Activated gamma-delta T cell treated with Interleukin-2 at 50 U/mL for 16 hours (primary cell): Measurements from ENCODE around the gene AKR7A2.
"Not testable (repeated sequence)": the region's sequence is repeated elsewhere in the genome, so short reads cannot be mapped to it uniquely, and the experiment has no call there.

Experiments used
- DNase-seq: peaks from one replicate; pipeline ENCODE4 v3.0.0-alpha.2; 2020

The AKR7A2 gene

DNA sequence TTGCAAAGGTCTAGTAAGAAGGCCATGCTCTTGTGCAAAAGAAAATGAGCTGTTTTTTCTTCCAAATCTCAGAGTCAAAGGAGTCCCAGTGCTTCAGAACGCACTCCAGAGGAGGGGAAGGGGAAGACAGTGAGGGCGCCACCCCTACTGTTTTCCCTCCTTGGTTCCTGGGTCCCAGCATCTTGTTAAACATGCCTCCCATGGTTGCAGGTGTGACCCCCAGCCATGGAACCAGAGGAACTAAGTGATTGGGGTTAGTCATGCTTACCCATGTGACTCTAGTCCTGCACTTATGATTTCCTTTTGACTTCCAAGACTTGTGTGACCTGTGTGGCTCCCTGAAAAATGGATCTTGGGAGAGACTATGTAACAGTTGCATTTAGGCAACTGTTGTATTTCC, 17.3 kb downstream of the AKR7A2 start:
- no peak for DNase-seq

DNA sequence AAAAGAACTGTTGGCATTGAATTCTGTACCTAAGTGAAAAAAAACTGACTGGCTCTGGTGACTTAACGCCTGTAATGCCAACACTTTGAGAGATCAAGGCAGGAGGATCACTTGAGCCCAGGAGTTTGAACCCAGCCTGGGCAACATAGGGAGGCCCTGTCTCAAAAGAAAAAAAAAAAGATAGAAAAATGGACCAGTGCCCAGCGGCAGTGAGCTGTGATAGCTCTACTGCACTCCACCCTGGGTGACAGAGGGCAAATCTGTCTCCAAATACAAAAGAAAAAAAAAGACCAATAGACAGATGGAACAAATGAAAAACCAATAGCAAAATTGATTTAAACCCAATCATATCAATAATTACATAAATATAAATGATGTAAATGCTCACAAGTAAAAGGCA, 22.7 kb downstream of the AKR7A2 start:
- DNase-seq: no peak

DNA sequence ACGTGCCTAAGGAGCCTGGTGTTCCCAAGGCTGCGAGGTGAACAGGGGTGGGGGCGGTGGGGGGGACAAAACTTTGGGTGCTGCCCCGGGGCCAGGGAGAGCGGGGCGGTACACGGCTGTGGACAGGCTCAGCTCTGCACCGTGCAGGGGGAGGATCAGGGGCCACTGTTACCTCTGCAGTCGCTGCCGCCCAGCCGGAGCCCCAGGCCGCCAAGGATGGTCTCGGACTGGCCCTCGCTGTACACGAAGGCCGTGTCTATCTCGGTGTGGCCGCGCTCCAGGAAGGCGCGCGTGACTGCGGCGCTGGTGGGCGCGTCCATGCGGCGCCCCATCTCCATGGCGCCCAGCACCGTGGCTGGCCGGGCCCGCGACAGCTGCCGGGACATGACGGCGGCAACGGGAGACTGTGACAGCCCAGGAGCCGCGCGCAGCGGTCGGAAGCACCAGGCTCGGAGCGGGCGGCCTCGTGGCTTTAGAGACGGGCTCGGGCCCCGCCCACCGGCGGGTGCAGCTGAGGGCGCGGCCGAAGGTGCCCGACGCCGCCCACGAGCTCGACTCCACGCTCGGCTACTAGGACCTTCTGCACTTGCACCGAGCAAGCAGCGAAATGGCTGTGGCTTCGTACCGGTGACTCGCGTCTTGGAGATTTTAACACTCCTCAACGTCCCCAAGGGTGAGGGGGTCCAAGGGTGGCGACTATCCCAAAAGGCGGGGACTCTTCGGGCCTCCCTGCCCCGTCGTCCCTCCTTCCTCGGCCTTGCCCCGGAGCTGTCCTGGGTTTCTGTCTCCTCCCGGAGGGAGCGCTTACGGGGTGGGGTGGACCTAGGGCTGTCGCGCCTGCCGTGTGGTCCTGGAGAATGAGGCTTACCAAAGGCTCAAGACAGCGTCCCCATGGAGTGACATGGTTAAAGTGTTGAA, 23.4 kb downstream of the AKR7A2 start, which contains the start of gene AKR7A3:
TSS of gene AKR7A3 (minus strand) at position 447 of the 918 bp plus-strand sequence. CDS start at position 386, 61 bp downstream.
- DNase-seq: peak; percentile 47

DNA sequence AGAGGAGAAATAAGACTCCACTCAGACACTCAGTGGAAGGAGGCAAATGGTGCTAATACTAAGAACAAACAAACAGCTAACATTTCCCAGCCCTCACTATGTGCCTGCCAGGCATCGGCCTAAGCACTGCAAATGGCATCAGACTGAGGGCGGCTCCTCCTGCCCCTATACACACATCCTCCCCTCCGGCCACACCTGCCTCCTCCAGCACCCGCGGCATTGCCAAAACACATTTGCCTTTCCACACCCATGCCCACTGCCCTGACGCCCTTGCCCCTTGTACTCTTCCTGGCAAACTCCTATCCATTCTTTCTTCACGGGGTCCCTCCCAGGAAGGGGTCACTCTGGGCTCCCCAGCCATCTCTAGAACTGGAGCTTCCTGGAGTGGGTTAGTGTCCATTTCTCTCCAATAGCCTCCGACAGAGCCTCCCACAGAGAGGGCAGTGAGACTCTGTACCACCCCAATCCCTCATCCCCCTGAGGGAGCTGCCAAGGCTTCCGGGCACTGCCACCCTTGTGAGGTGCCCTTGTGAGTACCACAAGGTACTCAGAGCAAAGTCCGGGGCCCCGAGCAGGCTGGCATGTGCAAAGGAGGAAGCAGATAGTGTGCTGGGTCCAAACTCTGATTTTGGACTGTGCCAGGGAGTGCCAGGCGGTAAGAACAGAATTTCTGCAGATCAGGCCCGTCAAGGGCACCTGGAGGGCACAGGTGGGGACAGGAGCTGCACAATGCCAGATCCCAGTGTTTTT, 24.3 kb downstream of the AKR7A2 start:
- DNase-seq: no peak

DNA sequence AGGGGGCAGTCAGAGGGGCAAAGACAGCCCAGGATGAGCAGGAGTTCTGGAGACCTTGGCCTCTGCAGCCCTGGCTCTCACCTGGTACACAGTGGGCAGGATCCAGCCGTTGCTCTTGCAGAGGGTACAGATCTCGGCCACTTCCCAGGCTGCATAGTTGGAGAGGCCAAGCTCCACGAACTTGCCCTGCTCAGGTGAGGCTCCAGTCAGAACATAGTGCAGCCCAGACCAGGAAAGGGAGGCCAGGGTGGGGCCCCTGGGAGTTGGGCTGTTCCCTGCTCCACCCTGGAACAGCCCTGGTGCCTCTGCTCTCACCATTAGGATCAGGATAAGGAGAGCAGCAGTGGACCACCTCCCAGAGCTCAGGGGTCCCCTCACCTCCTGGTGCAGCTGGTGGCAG, 26.1 kb downstream of the AKR7A2 start:
- DNase-seq: not testable (repeated sequence)

DNA sequence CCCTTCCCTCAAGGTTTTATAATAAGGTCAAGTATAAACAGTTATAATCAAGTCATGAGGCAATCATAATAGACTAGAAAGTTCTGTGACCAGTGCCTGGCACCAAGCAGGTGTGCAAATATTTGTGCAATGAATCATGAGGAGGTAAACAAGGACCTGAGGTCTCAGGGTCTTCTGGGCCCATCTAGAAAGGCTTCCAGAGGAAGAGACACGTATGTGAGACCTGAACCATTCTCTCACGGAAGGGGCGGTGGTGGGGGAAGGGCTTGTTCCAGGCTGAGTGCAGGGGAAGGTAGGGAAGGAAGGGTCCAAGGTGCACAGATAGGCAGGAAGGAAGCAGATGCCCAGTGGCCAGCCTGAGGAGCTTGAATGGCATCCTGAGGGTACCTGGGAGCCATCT, 26.6 kb downstream of the AKR7A2 start:
- not testable (repeated sequence) for DNase-seq

DNA sequence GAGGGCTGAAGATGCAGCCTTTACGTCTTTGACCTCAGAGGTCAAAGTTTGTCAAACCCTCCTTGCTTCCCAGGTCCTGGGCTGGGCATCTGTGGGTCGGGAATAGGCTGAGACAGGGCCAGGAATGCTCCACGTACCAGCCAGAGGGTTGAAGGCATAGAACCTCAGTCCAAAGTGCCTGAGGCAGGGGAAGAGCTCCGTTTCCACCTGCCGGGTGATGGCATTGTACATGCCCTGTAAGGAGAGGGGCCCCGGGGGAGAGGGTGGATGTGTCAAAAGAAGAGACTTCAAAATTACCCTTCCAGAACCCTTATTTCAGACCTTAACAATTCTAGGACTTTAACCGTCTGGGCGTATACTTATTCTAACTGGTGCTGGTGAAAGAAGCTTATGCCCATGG, 27.1 kb downstream of the AKR7A2 start:
- no peak for DNase-seq

DNA sequence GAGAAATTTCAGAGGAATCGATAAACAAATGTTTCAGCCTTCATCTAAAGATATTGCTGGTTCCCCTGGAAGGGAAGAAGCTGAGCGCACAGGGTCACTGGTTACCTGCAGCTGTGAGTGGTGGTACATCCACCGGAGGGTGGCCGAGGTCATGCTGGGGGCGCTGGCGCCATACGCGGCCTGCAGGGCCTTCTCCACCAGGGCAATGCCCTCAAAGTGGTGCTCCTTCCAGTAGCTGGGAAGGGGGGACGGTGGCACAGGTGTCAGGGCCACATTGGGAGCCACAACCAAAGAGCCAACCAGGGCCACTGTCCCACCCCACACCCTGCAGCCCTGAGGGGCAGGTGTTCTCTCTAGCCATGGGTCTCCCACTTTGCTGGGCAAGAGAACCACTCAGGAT, 28.1 kb downstream of the AKR7A2 start:
- no peak for DNase-seq

DNA sequence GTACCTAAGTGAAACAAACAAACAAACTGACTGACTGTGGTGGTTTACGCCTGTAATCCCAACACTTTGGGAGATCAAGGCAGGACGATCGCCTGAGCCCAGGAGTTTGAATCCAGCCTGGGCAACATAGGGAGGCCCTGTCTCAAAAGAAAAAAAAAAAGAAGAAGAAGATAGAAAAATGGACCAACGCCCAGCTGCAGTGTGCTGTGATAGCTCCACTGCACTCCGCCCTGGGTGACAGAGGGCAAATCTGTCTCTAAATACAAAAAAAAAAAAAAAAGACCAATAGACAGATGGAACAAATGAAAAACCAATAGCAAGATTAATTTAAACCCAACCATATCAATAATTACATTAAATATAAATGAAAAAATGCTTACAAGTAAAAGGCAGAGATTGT, 37.3 kb downstream of the AKR7A2 start:
- DNase-seq: no peak

DNA sequence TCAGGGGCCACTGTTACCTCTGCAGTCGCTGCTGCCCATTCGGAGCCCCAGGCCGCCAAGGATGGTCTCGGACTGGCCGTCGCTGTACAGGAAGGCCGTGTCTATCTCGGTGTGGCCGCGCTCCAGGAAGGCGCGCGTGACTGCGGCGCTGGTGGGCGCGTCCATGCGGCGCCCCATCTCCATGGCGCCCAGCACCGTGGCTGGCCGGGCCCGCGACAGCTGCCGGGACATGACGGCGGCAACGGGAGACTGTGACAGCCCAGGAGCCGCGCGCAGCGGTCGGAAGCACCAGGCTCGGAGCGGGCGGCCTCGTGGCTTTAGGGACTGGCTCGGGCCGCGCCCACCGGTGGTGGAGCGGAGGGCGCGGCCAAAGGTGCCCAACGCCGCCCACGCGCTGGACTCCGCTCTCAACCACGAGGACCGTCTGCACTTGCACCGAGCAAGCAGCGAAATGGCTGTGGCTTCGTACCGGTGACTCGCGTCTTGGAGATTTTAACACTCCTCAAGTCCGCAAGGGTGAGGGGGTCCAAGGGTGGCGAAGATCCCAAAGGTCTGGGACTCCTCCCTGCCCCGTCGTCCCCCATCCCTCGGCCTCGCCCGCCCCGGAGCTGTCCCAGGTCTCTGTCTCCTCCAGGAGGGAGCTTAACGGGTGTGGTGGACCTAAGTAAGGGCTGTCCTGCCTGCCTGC, 38.0 kb downstream of the AKR7A2 start:
- DNase-seq: not testable (repeated sequence)

DNA sequence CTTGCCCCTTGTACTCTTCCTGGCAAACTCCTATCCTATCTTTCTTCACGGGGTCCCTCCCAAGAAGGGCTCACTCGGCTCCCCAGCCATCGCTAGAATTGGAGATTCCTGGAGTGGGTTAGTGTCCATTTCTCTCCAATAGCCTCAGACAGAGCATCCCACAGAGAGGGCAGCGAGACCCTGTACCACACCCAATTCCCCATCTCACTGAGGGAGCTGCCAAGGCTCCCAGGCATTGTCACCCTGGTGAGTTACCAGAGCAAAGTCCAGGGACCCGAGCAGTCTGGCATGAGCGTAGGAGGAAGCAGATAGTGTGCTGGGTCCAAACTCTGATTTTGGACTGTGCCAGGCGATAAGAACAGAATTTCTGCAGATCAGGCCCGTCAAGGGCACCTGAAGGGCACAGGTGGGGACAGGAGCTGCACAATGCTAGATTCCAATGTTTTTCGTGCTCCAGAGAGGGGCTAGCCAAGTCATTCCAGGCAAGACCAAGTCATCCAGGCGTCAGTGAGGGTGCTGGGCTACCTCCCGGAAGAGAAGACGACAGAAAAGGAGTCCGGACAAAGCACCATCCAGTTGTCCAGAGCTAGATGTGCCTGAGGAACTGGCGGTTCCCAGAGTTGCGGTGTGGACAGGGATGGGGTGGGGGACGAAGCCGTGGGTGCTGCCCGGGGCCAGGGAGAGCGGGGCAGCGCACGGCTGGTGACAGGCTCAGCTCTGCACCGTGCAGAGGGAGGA, 38.7 kb downstream of the AKR7A2 start:
- no peak for DNase-seq

DNA sequence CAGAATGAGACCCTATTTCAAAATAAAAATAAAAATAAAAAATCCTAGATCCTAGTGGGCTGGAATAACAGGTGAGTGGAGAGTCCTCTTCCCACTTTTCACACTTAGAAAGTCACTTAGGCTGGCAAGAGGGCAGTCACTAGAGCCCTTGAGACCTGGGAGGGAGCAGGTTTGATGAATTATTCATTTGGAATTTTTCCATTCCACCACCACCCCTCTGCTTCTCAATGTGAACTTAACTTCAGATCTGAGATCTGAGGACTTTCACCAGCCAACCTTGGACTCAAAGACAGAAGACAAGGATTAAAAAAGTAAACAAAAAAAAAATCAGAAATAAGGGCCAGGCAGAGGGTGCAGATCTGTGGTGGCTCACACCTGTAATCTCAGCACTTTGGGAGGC, 39.9 kb downstream of the AKR7A2 start:
- no peak for DNase-seq

DNA sequence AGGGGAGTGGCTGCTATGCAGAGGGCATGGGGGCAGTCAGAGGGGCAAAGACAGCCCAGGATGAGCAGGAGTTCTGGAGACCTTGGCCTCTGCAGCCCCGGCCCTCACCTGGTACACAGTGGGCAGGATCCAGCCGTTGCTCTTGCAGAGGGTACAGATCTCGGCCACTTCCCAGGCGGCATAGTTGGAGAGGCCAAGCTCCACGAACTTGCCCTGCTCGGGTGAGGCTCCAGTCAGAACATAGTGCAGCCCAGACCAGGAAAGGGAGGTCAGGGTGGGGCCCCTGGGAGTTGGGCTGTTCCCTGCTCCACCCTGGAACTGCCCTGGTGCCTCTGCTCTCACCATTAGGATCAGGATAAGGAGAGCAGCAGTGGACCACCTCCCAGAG, 41.6 kb downstream of the AKR7A2 start:
- DNase-seq: not testable (repeated sequence)

DNA sequence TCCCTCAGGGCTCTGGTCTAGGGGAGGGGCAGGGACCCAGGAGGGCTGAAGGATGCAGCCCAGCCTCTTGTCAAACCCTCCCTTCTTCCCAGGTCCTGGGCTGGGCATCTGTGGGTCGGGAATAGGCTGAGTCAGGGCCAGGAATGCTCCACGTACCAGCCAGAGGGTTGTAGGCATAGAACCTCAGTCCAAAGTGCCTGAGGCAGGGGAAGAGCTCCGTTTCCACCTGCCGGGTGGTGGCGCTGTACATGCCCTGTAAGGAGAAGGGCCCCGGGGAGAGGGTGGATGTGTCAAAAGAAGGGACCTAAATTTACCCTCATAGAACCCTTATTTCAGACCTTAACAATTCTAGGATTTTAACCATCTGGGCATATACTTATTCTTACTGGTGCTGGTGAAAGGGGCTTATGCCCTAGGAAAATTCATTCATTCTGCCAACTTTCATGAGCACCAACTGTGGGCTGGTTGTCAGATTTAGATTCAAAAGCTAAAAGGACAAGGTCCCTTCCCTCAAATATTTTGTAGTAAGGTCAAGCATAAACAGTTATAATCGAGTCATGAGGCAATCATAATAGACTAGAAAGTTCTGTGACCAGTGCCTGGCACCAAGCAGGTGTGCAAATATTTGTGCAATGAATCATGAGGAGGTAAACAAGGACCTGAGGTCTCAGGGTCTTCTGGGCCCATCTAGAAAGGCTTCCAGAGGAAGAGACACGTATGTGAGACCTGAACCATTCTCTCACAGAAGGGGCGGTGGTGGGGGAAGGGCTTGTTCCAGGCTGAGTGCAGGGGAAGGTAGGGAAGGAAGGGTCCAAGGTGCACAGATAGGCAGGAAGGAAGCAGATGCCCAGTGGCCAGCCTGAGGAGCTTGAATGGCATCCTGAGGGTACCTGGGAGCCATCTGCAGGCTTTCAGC, 42.3 kb downstream of the AKR7A2 start:
- not testable (repeated sequence) for DNase-seq

DNA sequence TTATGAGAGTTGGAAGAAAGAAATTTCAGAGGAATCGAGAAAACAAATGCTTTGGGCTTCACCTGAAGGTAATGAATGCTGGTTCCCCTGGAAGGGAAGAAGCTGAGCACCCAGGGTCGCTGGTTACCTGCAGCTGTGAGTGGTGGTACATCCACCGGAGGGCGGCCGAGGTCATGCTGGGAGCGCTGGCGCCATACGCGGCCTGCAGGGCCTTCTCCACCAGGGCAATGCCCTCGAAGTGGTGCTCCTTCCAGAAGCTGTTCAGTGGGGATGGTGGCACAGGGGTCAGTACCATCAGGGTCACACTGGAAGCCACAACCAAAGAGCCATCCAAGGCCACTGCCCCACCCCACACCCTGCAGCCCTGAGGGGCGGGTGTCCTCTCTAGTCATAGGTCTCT, 43.5 kb downstream of the AKR7A2 start:
- no peak for DNase-seq

DNA sequence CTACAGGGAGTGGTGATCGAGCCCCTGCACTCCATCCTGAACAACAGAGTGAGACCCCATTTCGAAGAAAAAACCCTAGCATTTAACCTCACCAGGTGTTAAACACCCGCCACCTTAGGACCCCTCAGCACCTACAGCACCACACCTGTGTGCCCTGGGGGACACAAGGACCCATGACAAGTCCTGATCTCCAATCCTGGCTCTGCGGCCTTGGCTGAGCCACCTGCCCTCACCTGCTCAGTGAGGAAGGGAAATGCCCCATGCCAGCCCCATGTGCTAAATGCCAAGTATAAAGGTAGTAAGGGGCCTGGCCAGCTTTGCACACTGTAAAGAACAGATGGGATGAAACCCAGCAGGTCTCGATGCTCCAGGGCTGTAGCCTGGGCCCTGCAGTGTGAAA, 49.2 kb downstream of the AKR7A2 start:
- DNase-seq: no peak

DNA sequence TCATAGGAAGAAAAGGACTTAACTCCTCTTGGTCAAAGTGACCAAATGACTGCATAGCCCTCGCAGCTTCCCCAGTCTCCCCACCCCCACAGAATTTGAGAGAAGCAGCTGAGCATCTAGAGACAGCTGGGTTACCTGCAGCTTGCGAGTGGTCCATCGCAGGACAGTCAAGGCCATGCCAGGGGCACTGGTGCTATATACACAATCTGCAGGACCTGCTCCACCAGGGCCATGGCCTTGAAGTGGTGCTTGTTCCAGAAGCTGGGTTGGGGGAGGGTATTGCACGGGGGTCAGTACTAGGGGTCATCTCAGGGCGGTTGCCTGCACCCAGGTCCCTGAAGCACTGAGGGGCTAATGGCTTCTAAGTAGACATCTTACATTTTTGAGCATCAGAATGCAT, 49.9 kb downstream of the AKR7A2 start:
- no peak for DNase-seq

DNA sequence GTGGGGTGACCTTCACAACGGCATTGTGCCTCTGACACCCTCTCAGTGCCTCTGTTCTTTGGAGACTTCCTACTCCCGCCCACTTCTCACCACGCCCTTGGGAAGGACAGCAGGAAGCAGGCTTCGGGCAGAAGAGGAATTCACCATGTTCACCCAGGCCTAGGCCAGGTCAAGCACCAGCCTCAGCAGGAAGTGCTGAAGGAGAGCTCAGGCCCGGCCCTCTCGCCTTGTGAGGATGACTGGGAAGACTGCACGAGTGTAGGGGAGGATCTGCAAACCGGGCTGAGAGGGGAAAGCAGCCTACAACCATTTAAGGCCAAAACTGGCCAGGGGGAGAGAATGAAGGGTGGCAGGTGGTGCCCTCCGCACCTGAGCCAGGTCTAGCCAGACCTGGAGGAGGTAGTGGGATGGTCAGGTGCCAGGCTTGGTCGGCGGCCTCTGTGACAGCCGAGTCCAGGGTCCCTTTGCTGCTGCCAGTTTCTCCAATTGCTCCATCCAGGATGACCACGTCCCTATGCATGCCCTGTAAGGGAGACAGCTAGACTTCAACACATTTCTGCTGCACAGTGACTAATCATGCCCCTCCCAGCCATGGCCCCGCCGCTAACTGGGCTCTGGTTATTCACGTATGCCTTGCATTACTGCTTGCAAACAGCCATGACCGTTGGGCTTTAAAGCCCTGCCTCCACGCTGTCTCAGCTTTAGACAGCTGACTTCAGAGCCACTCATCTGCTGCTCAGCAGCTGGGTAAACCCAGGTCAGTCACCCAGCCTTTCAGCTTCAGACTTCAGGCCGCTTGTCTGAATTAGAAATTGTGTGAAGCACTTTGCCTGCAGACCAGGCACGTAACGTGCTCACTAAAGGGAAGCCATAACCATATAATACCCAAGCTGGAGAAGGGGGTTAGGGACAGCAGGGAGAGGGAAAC, 51.5 kb downstream of the AKR7A2 start:
- no peak for DNase-seq

DNA sequence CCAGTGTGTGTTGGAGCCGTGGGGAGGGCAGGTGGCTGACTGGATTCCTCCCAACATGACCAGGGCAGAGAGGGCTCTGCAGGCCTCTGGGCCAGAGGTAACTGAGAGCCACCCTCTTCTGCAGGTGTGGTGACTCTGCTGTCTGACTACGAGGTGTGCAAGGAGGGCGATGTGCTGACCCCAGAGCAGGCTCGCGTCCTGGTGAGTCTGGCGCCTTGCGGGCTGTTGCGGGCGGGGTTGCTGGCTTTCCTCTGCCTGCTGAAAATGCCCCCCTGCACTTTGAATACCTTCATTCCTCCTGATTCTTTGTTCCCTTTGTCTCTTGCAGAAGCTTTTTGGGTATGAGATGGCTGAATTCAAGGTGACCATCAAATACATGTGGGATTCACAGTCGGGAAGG, 53.6 kb downstream of the AKR7A2 start:
- no peak for DNase-seq

DNA sequence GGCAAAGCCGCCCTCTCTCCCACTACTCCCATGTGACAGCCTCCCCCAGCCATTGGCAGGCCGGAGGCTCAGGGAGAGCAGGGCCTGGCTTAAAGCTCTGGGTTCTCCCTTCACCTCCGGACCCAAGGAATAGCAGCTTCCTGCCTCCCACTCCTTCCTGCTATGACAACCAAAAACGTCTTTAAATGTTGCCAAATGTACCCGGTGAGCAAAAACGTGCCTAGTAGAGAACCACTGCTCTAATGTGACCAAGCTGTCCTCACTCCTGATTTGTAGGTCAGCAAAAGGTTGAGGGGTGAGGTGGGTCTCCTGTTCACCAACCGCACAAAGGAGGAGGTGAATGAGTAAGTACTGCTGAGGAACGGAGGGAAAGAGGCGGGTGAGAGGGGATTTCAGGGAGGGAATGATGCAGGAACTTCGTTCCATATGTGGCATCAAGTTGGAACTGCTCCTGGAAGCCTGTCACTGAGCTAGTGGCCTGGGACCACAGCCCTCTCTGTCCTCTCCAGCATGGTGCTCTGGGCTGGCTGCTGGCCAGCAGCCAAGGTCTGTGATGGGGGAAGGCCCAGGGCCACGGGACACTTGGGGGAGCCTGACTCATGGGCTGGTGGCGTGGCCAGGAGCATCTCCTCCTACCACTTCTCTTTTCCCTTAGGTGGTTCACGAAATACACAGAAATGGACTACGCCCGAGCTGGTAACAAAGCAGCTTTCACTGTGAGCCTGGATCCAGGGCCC, 54.6 kb downstream of the AKR7A2 start:
- DNase-seq: no peak
